Femur (tissue), 1 donor: ENCODE measurements around the gene SRPX.

Source experiments
- DNase-seq: peaks from one replicate; pipeline ENCODE4 v3.0.0-alpha.2; 2017

Gene SRPX

GRCh38 chrX:38129366-38129765 is 91.3 kb downstream of the SRPX start:
- no peak for DNase-seq

DNA sequence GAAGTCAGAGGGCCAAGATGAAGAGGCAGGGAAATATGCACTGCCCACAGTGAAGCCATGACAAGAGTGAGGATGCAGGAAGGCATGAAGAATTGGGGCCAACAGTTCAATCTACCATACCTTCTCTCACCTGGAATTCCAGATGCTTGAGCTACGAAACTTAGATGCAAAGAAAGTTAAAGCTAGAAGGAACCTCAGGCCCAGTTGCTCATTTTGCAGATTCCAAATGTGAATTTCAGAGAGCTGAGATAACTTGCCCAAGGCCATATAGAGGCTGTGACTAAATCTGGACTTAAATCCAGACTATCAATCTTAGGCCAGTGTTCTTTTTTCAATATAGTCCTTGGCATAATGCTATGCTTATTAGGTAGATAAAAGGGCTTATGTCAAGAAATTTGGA is 92.7 kb downstream of the SRPX start:
- no peak for DNase-seq

- no peak for DNase-seq
These were observed 94.5 kb downstream of the SRPX start for GRCh38 chrX:38126179-38126578.

- DNase-seq = no peak
These were observed 96.7 kb downstream of the SRPX start for GRCh38 chrX:38124000-38124399.

DNA sequence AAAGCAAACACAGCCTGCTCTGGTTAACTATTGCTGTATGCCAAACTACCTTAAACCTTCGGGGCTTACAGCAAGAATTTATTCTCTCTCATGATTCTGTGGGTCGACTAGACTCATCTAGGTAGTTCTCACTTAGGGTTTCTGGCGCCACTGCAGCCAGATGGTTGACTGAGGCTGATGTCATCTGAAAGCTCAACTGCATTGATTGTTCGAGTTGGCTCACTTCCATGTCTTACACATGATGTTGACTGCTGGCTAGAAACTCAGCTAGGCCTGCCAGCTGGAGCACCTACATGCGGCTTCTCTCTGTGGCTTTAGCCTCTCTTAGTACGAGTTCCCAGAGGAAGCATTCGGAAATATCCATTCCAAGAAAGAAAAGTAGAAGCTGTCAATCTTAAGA is 103.2 kb downstream of the SRPX start:
- DNase-seq = peak; percentile 25

- no peak for DNase-seq
These were observed 104.0 kb downstream of the SRPX start for GRCh38 chrX:38116706-38117105.

DNA sequence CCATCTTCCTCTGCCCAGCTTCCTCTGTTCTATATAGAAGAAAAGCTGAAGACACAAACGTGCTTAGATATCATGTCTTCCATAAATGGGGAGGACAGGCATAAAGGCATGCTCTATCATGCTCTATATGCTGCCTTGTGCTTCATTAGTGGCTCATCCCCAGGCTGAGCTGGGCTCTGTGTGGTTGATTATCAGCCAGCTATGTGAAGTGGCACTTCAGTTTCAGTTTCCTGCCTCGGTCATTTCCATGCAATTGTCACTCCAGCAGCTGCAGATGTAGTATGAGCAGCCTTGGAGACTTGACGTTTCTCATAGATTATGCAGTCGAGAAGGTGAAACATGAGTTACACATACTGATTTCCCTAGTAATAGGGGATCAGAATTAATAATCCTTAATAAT is 108.1 kb downstream of the SRPX start:
- no peak for DNase-seq

- DNase-seq = no peak
These were observed 109.5 kb downstream of the SRPX start for GRCh38 chrX:38111196-38111595.

GRCh38 chrX:38110231-38110630 is 110.4 kb downstream of the SRPX start:
- DNase-seq = no peak

DNA sequence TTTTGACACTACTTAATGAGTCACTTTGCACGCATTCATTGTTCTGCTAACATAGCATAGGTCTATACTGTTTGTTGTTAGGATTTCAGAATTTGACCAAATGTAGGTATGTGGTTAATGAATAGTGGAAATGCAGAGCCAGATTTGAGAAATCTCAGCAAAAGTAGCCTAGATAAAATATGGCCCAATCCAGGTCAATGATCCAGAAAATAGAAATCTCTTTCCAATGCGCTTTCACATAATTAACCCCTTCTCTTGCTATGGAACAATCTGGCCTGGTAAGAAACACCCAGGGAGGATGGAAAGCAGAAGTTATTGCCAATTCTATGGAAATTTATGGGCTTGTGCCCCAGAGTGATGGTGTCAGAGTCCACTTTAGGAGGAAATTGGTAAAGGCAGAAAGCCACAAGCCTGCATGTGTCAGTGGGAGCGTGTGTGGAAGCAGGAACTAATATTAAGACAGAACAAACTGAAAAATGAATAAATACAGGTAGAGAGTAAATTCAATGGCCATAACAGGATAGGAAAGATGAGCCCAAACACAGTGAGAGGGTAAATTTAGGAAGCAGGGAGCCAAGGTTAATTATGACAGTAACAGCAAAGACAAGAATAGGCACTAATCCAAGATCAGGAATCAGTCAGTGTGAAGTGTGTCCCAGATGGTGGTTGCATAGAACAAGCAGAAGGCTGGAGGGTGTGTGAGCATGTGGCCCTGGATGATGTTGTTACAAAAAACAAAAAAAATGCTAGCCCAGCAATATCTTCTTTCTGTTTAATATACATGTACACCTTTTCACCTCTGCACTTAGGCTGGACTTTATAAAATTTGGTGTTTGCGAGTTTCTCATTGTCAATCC is 111.4 kb downstream of the SRPX start:
- no peak for DNase-seq

DNA sequence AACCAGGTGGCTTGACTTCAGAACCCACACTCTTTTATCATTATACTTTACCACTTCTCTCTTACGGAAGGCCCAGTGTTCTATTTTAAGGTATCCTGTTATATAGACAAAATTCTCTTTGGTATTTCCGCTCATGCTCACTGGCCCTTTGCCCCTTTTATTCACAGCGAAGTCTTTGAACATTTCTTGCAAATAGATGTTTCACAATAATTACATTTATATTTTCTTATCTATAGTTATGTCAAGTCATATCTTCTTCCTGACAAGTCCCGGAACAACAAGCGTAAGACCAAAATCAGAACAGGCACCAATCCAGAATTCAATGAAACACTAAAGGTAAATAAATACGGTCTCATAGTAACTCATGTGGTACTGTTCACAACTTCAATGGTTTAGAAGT is 112.3 kb downstream of the SRPX start:
- no peak for DNase-seq

DNA sequence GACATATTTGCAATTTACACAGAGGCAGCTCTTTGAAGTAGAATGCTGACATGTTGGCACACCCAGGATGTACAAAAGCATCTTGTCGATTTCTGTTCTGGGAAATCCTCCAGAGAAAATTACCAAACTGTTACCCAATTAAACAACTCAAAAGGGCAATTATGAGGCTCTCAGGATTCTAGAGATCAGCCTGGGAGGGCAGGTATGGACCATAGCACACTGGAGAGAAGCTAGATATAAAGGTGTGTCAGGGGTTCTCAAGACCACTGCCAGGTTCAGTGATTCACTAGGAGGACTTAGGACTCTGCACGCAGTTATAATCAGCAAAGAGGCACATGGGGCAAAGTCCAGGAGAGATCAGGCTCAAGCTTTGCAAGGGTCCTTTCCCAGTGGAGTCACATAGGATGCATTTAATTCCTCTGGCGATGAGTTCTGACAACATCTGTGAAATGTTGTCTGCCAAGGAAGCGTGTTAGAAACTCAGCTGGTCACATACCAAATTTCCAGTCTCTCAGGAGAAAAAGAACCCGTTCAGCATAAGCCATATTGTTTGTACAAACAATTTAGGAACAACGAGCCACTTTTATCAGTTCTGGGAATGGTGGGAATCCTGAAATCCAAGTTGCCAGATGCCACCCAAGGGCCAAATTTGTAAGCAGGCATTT is 113.5 kb downstream of the SRPX start:
- no peak for DNase-seq

GRCh38 chrX:38105216-38105725 is 115.4 kb downstream of the SRPX start:
- no peak for DNase-seq

GRCh38 chrX:38103857-38104812 is 116.5 kb downstream of the SRPX start:
- no peak for DNase-seq

DNA sequence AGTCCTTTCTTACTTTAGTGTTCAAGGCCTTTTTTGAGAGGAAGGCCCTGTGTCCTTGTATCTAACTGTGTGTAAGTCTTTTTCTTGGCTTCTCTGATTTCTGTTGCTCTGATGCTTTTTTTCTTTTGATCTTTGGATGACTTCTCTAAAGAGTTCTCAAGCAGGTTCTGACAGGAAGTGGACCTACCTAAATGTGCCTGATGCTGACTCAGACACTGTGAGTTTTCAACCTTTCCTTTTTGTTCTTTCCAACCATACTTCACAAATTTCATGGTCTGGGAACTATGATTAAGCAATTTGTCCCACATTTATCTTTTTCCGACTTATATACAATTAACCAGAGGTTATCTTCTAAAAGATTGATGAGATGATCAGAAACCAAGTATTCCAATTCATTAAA is 117.8 kb downstream of the SRPX start:
- DNase-seq = no peak

DNA sequence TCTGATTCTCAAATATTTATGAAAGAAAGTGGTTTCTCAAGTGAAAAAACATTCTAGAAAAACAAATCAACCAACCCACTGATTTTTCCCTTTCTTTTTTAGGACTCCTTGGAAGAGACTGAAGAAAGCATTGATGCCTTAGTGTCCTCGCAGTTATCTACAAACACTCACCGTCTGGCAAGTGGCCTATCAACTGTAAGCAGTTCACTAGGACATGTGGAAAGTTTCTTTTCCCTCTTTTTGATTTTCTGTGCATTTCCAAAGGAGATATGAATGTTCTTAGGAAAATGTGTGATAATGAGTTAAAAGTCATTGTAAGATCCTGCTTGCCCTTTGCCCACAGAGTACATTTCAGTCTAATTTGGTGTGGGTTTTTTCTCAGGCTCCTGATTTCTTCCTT is 118.4 kb downstream of the SRPX start:
- DNase-seq = no peak

DNA sequence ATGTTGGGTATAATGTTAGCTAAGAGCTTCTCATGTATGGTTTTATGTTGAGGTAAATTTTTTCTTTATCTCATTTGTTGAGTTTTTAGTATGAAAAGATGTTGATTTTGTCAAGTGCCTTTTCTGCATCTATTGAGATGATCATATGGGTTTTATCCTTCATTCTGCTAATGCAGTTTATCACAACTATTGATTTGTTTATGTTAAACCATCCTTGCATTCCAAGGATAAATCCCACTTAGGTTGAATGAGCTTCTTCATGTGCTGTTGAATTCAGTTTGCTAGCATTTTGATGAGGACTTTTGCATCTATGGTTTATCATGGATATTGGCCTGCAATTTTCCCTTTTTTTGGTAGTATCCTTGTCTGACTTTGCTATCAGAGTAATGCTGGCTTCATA is 121.0 kb downstream of the SRPX start:
- no peak for DNase-seq
